B cell (primary cell): Measurements from ENCODE around the gene LILRA6. TPM values are rescaled to one million over a fixed set of nuclear protein-coding genes. Genes with fewer than 3 reads are reported as not detected.
A peak's percentile ranks its signal among the peaks of the same experiment; 100 is the strongest.
"Not testable (repeated sequence)": the region's sequence is repeated elsewhere in the genome, so short reads cannot be mapped to it uniquely, and the experiment has no call there.

ENCODE experiments used
- ATAC-seq: fragments of 200-7000 bp; cut with Tn5 transposase; one replicate; pipeline ENCODE4 v1.10.0; 2021; ENCODE audit warnings: low read depth, mild to moderate bottlenecking, moderate number of reproducible peaks, moderate library complexity
- CTCF ChIA-PET: fragments of 350-600 bp; sonication (Branson Sonifier 250); formaldehyde crosslinking; loops from one replicate; lab custom pipeline; 2021; ENCODE audit warnings: antibody characterized with exemption, inconsistent platforms; lab: Charles Lee
- POLR2A ChIA-PET: fragments of 350-600 bp; sonication (Branson Sonifier 250); formaldehyde crosslinking; loops from one replicate; lab custom pipeline; 2021; ENCODE audit warnings: antibody characterized with exemption; lab: Charles Lee
- DNase-seq: peaks from one replicate; pipeline ENCODE4 v3.0.0; 2013
- H2AFZ ChIP-seq: 2 replicates; pipeline ENCODE4 v1.6.1; 2012; ENCODE audit warnings: mild to moderate bottlenecking, low read depth, low read length; ENCODE audit not compliant: insufficient read depth, poor library complexity, severe bottlenecking
- H3K27ac ChIP-seq, 2 donors: 1 replicate in 1 of 2; 2 replicates in 1 of 2; pipeline ENCODE4 v1.5.1; 2012 to 2013; ENCODE audit warnings: low read length in 2 of 2, mild to moderate bottlenecking in 2 of 2, moderate library complexity in 1 of 2
- H3K27me3 ChIP-seq, 4 experiments: fragments of 200-600 bp in 1 of 4; sonication (generic) in 1 of 4; replicated peaks in 1 of 4; 1 replicate in 2 of 4; 2 replicates in 2 of 4; pipeline versions ENCODE4 v1.6.1 to v1.7.0; 2013 to 2016; ENCODE audit warnings: low read length in 3 of 4, mild to moderate bottlenecking in 2 of 4, mixed read lengths in 1 of 4, moderate library complexity in 1 of 4; ENCODE audit not compliant: insufficient read depth in 4 of 4, control insufficient read depth in 3 of 4; ENCODE audit errors: control extremely low read depth in 1 of 4
- H3K36me3 ChIP-seq, 2 experiments: replicated peaks in 1 of 2; 1 replicate in 1 of 2; 2 replicates in 1 of 2; pipeline versions ENCODE4 v1.6.1 to v1.7.1; 2013; ENCODE audit warnings: low read length in 1 of 2; ENCODE audit not compliant: insufficient read depth in 2 of 2, control insufficient read depth in 1 of 2; ENCODE audit errors: control extremely low read depth in 1 of 2, extremely low read depth in 1 of 2
- H3K4me1 ChIP-seq, 2 donors: fragments of 200-600 bp in 1 of 2; sonication (generic) in 1 of 2; 1 replicate in 1 of 2; 2 replicates in 1 of 2; pipeline versions ENCODE4 v1.5.1 to v1.6.1; 2013 to 2017; ENCODE audit warnings: low read length in 2 of 2; ENCODE audit not compliant: control insufficient read depth in 2 of 2, insufficient read depth in 2 of 2
- H3K4me2 ChIP-seq: replicated peaks from 2 replicates; pipeline ENCODE3; 2012; ENCODE audit warnings: mild to moderate bottlenecking, low read depth, low read length; ENCODE audit not compliant: poor library complexity, severe bottlenecking
- H3K4me3 ChIP-seq, 5 experiments: fragments of 200-600 bp in 1 of 5; sonication (generic) in 1 of 5; 1 replicate in 3 of 5; 2 replicates in 2 of 5; pipeline versions ENCODE4 v1.5.1 to v1.7.0; 2011 to 2016; ENCODE audit warnings: low read length in 4 of 5, mild to moderate bottlenecking in 4 of 5, low read depth in 2 of 5, control low read depth in 1 of 5, moderate library complexity in 1 of 5; ENCODE audit not compliant: insufficient read depth in 1 of 5; ENCODE audit errors: control extremely low read depth in 1 of 5, extremely low read depth in 1 of 5
- H3K79me2 ChIP-seq: fragments of 200-600 bp; sonication (generic); one replicate; pipeline ENCODE4 v1.6.0; 2016; ENCODE audit warnings: low read length; ENCODE audit not compliant: control insufficient read depth, insufficient read depth
- H3K9ac ChIP-seq: fragments of 200-600 bp; sonication (generic); 2 replicates; pipeline ENCODE4 v1.6.1; 2017; ENCODE audit warnings: mild to moderate bottlenecking, low read length, moderate library complexity
- H3K9me3 ChIP-seq, 3 donors: one replicate each; pipeline versions ENCODE4 v1.6.1 to v1.7.1; 2013; ENCODE audit warnings: low read length in 2 of 3; ENCODE audit not compliant: control insufficient read depth in 2 of 3, insufficient read depth in 1 of 3; ENCODE audit errors: control extremely low read depth in 1 of 3
- H4K20me1 ChIP-seq: 2 replicates; pipeline ENCODE4 v1.6.0; 2012; ENCODE audit warnings: mild to moderate bottlenecking, low read length; ENCODE audit not compliant: insufficient read depth, control insufficient read depth, poor library complexity, severe bottlenecking
- H3K27ac Mint-ChIP-seq: one replicate; pipeline ENCODE4 v1.8.0; 2021; ENCODE audit warnings: mixed read lengths
- H3K27me3 Mint-ChIP-seq: one replicate; pipeline ENCODE4 v1.8.0; 2021; ENCODE audit warnings: mixed read lengths
- H3K4me1 Mint-ChIP-seq: one replicate; pipeline ENCODE4 v1.8.0; 2021; ENCODE audit warnings: mixed read lengths
- H3K4me3 Mint-ChIP-seq: one replicate; pipeline ENCODE4 v1.8.0; 2021; ENCODE audit warnings: mixed read lengths
- H3K9me3 Mint-ChIP-seq: one replicate; pipeline ENCODE4 v1.8.0; 2022; ENCODE audit warnings: mixed read lengths; ENCODE audit not compliant: insufficient read depth
- EZH2 ChIP-seq: IDR thresholded peaks from 2 replicates; pipeline ENCODE4 v1.6.1; 2012; ENCODE audit warnings: borderline replicate concordance, low read depth, mild to moderate bottlenecking, moderate library complexity, low read length; ENCODE audit not compliant: insufficient read depth, poor library complexity, severe bottlenecking
- WGBS: methylation state at CpG from one replicate; pipeline ENCODE4 v1.1.5; 2013; ENCODE audit warnings: missing lambda C conversion rate; ENCODE audit not compliant: insufficient coverage; 5-methylcytosine and 5-hydroxymethylcytosine counted together
- intact Hi-C: fragments of 100-400 bp; cut with micrococcal nuclease; formaldehyde crosslinking; loops from one replicate; pipeline ENCODE4 v1.10.0; 2022
- polyA plus RNA-seq: library from polyadenylated mRNA; depleted of rRNA; stranded (reverse); fragments of >200 nt; gene quantifications from 2 replicates; pipeline ENCODE4 v1.2.3, GENCODE V29; 2012
- total RNA-seq, 2 donors: library from RNA; stranded (reverse); fragments of 120-200 nt in 1 of 2; gene quantifications; 1 replicate in 1 of 2; 2 replicates in 1 of 2; pipeline versions ENCODE4 v1.2.3 to v1.2.4, GENCODE V29; 2013 to 2022
- TF ChIP-seq, protein P1 (sequence below): fragments of 200-600 bp; IDR thresholded peaks from one replicate; pipeline ENCODE4 v1.8.0; 2022; ENCODE audit warnings: antibody characterized with exemption, mild to moderate bottlenecking

LILRA6 gene
- total and polyA plus RNA-seq, 2 donors (not counting 1 experiment from before 2014, with no cell fraction given): 0.66 TPM; not detected in 1

DNA sequence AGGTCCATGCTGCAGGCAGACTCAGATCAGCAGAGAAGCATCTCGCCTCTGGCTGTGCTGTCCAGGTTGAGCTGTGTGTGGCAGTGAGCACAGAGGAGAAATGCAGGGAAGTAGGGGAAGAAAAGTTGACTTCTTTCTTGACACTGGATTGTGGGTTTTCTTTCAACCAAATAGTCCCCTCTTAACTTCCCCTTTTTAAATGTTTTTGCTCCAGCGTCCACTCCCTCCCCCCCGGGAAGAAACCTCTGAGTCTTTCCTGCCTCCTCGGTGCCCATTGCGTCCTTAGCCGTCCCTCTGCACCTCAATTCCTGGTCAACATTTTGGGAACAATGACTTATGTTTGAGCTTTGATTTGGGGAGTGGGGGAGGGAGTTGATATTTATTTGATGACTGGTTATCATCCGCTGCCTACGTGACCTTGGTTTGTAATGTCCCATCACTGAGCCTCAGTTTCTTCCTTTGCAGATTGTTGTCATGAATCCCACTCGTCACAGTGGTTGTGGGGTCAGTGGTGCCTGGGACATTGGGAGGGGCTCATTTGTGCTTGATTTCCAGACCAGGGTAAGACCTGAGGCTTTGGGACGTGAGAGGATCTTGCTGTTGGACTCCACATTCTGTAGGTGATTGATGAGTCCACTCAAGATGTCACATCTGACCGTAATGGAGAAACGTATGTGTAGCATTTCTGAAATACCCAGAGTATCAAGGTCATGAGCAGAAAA is 38.6 kb upstream of the LILRA6 start, which contains the start of gene LILRB2:
Gene LILRB2, minus strand, starts transcription at position 104 of the 722 bp plus-strand sequence. CDS start 614 bp downstream, outside the sequence.
- POLR2A ChIA-PET: interaction anchor here (0.9 kb wide), 1 partner anchor 76 kb away, joined by 3 read pairs; no protein-coding TSS in a partner anchor
- H3K4me3 Mint-ChIP-seq: peak within 1 kb of the TSS; percentile 89
- TF ChIP-seq, protein P1, sequence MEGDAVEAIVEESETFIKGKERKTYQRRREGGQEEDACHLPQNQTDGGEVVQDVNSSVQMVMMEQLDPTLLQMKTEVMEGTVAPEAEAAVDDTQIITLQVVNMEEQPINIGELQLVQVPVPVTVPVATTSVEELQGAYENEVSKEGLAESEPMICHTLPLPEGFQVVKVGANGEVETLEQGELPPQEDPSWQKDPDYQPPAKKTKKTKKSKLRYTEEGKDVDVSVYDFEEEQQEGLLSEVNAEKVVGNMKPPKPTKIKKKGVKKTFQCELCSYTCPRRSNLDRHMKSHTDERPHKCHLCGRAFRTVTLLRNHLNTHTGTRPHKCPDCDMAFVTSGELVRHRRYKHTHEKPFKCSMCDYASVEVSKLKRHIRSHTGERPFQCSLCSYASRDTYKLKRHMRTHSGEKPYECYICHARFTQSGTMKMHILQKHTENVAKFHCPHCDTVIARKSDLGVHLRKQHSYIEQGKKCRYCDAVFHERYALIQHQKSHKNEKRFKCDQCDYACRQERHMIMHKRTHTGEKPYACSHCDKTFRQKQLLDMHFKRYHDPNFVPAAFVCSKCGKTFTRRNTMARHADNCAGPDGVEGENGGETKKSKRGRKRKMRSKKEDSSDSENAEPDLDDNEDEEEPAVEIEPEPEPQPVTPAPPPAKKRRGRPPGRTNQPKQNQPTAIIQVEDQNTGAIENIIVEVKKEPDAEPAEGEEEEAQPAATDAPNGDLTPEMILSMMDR: no peak
- no peak for TF ChIP-seq EZH2

DNA sequence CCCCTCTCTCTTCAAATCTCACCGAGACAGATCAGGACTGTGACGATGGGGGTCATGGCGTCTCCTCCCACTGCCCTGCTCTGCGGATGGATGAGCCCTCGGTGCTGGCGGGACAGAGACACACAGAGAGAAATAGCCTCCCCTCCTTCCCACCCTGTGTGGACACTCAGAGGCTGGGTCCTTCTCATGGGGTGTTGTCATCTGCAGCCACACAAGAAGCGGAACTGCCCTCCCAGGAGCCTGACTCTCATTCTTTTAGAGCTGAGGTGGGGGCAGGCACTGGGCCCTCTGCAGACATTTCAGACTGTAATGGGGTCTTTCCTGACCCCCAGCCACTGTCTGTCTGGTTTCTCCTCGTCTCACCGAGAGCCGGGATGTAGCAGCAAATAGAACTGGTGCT is 37.9 kb upstream of the LILRA6 start:
- peak overlapping the region; percentile 89 for H3K4me3 Mint-ChIP-seq
- ATAC-seq, H3K36me3 ChIP-seq, H4K20me1 ChIP-seq, H3K27me3 Mint-ChIP-seq, H3K9me3 ChIP-seq, DNase-seq, H3K9me3 Mint-ChIP-seq, H2AFZ ChIP-seq, intact Hi-C loops, H3K79me2 ChIP-seq, H3K27ac ChIP-seq: not testable (repeated sequence)
- ChIA-PET CTCF (interaction anchor here (0.8 to 7.2 kb wide), 5 partner anchors 14 to 111 kb away, joined by 3 to 49 read pairs (median 4); no protein-coding TSS in a partner anchor), POLR2A (interaction anchor here (0.9 kb wide), 1 partner anchor 76 kb away, joined by 3 read pairs; no protein-coding TSS in a partner anchor)
- 9% methylated on average over 4 of the region's 10 CpGs for WGBS
- peak overlapping the region; percentile 79 for H3K27ac Mint-ChIP-seq
- peak overlapping the region; percentile 31 for H3K9ac ChIP-seq
- peaks cover 0 to 23% (median 3%) of the 10 kb centered on the region in 4 experiments for H3K27me3 ChIP-seq
- H3K4me2 ChIP-seq: peak overlapping the region; percentile 52
- peaks cover 58% of the 10 kb centered on the region for H3K4me1 Mint-ChIP-seq
- peak overlapping the region; percentile 2 to 50 (median 13) for H3K4me3 ChIP-seq
- peaks cover 54 to 57% of the 10 kb centered on the region in 2 donors for H3K4me1 ChIP-seq

More for the DNA sequence above, 38.6 kb upstream of the LILRA6 start, which contains the start of gene LILRB2:
- Mint-ChIP-seq H3K9me3 (no peaks in the 10 kb centered on the region), H3K27me3 (peaks cover 5% of the 10 kb centered on the region), H3K4me1 (peaks cover 65% of the 10 kb centered on the region), H3K27ac (peak within 1 kb of the TSS; percentile 79)
- CTCF ChIA-PET: interaction anchor here (0.8 to 7.2 kb wide), 4 partner anchors 14 to 110 kb away, joined by 3 to 49 read pairs (median 4); no protein-coding TSS in a partner anchor
- Histone ChIP-seq H2AFZ (no peak within 1 kb of the TSS), H3K36me3 (no peaks in the 10 kb centered on the region), H3K27ac (no peak within 1 kb of the TSS), H3K4me3 (peak within 1 kb of the TSS; percentile 2 to 50 (median 13)), H3K79me2 (no peaks in the 10 kb centered on the region), H3K4me1 (peaks cover 62 to 64% of the 10 kb centered on the region in 2 donors), H3K9ac (peak within 1 kb of the TSS; percentile 31), H3K9me3 (peaks cover 0 to 8% (median 0%) of the 10 kb centered on the region in 3 donors), H3K4me2 (peak within 1 kb of the TSS; percentile 52), H4K20me1 (no peaks in the 10 kb centered on the region), H3K27me3 (peaks cover 0 to 23% (median 3%) of the 10 kb centered on the region in 4 experiments)
- peak; percentile 7 for ATAC-seq
- 77% methylated on average over 6 of the region's 12 CpGs for WGBS
- intact Hi-C loops: no loop called here
- peak; percentile 59 for DNase-seq

DNA sequence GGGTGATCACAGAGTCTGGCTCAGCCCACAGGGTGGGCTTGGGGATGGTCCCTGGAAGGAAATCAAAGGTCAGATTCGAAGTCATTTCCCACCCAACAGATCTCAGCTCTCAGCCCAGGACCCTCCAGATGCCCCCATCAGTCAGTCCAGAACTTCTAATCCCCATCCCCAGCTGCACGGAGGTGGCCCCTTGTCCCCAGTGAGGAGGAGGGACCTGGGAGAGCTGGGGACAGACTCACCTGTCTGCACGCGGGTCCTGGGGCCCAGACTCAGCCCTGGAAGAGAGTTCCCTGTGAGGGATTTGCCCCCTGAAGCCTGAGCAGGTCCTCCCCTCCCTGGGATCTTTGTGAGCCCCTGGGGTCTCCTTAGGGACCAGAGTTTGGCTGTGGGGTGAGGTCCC is 37.4 kb upstream of the LILRA6 start:
- DNase-seq, H3K27me3 Mint-ChIP-seq, H3K36me3 ChIP-seq, intact Hi-C loops, H3K79me2 ChIP-seq, H3K9ac ChIP-seq, H3K9me3 ChIP-seq, H2AFZ ChIP-seq, ATAC-seq, H4K20me1 ChIP-seq, H3K4me3 ChIP-seq, H3K9me3 Mint-ChIP-seq, H3K27ac ChIP-seq: not testable (repeated sequence)
- Histone ChIP-seq H3K27me3 (peaks cover 0 to 24% (median 3%) of the 10 kb centered on the region in 4 experiments), H3K4me1 (peaks cover 50 to 53% of the 10 kb centered on the region in 2 donors), H3K4me2 (peak overlapping the region; percentile 52)
- WGBS: no CpG with 5 or more reads among the region's 4 CpGs
- Mint-ChIP-seq H3K4me3 (peak overlapping the region; percentile 89), H3K4me1 (peaks cover 57% of the 10 kb centered on the region), H3K27ac (peak overlapping the region; percentile 79)
- CTCF ChIA-PET: interaction anchor here (1.0 to 7.2 kb wide), 2 partner anchors 13 to 109 kb away, joined by 4 to 49 read pairs; no protein-coding TSS in a partner anchor
- POLR2A ChIA-PET: interaction anchor here (0.6 kb wide), 1 partner anchor 50 kb away, joined by 3 read pairs; no protein-coding TSS in a partner anchor
